Dedifferentiated amniotic fluid mesenchymal stem cell (primary cell): ENCODE data around the gene DUS1L.

Experiments used
- DNase-seq: peaks from one replicate; pipeline ENCODE4 v3.0.0-alpha.2; 2016; ENCODE audit errors: extremely low spot score

The DUS1L gene

DNA sequence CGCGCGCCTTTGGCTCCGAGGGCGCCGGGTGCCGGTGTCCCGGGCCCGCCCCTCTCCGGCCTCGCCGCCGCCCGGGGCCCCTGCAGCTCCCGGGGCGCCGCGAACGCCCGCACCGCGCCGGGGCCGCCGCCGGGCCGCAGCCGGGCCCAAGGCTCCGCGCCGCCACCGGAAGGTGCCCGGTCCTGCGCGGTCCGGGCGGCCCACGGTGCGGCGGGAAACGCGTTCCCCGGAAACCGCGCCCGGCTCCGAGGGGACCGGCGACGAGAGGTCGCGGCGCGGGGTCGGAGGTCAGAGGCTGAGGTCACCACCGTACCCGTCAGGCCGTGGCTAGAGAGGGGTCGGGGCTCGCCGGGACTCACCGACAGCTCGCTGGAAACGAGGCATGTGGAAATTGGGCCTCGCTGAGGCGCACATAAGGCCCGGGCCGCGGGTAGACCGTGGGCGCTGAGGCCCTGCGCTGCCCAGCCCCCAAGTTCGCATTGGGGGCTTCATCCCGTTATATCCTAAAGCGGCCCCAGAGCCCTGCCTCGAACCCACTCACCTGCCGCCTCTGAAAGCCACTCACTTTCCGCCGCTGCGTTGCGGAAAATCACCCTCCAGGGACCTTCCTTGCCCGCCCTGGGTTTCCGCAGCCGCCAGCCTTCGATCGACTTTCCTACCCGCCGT, at the start of gene DUS1L:
TSS of gene DUS1L (minus strand) at position 167 of the 666 bp plus-strand sequence. CDS start 745 bp downstream, outside the sequence.
- DNase-seq, result no peak

DNA sequence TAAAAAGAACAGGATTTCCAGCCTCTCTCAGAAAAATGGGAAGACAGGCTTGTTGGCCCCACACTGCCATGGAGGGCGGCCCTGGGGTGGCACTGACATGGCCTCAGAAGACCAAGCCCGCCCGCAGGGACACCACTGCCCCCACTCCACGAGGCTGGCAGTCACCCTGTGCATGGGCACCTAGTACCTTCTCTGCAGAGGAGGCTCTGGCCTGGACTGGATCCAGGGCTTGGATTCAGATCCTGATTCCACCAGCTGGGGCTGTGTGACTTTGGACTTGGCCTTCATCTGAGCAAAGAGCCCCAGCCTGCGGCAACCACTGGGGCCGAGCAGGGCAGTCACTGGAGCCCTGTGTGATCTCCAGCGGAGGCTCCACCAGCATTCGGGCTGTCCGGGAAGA, 49.3 kb upstream of the DUS1L start:
- no peak for DNase-seq

DNA sequence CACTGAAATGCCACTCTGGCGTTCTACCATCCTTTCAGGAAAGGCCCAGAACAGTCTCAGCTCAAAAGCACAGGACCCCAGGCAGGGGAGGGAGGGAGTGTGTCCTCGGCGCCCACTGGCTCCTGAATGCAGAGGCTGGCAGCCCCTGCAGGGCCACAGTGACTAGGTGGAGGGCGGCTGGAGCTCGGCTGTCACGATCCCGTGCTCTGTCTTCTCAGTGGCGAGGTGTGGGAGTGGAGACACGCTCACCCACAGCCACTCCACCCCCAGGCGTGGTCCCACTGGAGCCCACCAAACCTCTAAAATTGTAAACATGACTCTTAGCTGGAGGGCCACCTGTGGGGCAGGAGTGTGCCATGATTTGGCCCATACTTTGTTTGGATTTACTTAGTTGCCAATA, 48.8 kb upstream of the DUS1L start:
- DNase-seq, result no peak

DNA sequence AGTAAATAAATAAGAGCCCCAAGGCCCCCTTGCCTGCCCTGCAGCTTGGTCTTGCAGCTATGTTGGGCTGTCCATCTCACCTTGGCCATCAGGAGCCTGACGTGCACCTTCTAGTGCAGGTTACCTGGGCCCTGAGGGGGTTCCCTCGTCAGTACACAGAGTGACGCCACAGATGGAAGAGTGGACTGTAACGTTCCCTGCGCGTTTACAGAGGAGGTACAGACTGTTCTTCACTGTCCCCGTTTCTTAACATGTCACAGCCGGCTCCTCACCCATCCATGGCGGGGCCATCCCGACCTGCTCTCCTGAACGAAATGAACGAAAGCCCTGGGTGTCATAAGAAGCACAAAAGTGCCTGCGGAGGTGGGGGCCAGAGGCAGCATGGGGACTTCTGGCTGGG, 48.3 kb upstream of the DUS1L start:
- DNase-seq, result no peak

DNA sequence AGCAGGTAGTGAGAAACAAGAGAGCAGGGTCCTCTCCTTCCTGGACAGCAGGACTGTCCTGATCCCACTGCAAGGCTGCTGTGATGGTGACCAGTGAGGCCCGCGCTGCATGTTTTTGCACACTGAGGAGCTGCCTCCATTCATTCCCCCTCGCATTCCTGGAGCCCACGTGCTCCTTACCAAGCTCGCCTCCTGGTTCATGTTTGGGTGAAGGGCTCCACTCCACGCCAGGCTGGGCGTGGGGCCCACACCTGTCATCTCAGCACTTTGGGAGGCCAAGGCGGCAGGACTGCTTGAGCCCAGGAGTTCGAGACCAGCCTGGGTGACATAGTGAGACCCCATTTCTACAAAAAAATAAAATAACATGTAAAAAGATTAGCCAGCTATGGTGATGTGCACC, 47.8 kb upstream of the DUS1L start:
- DNase-seq, result no peak

DNA sequence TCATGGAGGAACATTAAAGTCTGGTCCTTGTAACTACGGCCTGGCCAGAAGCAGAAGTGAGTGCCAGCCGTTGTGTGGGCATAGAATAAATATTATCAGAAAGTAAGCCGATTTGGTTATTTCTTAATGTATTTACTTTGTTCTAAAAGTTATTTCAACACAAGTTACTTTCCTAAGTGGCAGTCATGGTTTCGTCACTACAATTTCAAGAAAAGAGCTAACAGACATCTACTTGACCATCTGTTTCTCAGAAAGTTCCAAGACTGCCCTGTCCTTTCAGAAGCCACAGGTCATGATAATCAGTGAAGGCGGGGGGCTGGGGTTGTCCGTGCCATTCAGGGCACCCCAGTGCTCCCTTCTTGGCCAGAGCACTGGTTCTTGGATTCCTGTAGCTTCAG, 47.3 kb upstream of the DUS1L start:
- DNase-seq, result no peak

DNA sequence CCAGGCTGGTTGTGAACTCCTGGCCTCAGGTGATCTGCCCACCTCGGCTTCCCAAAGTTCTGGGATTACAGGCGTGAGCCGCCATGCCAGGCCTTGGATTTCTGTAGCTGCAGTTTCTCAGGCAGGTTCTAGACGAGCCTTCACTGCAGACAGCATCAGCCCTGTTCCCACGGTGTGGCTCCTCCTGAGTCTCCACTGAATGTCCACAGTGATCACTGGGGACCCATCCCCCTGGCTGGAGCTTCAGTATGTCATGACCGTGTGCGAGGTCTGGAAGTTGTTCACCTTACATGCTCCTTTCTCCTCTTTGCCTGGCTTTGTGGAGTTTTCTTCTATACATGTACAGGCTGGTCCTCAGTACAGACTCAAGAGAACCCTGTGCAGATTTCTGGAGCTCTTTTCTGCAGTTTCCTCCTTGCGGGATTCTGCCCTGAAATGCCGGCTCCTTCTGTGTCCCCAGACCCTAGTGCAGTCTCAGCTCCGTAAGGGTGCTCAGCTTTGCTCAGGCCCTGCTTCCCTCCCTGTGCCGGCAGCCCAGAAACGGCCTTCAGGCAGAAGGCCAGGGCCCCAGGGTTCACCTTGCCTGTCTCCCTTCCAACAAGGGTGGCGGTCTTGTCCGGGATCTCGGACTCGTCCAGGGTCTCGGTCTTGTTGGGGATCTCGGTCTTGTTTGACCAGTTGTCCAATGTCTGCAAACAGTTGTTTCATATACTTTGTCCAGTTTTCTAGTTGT, 46.7 kb upstream of the DUS1L start:
- no peak for DNase-seq

DNA sequence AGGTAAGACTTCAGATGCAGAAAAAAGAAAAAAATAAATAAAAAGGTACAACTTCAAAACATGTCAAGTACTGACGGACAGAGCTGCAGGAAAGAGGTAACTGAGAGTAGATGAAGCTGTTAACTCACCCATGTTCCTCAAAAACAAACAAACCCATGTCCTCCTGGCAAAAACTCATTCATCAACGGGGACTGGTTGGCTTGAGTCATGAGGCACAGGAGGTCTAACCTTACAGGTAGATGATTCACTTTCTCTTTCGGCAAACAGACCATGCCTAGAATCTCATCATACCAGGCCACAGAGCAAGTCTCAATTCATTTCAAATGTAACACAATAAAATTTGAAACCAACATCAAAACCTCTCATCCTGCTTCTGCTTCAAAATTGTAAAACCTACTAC, 44.7 kb upstream of the DUS1L start:
- no peak for DNase-seq

DNA sequence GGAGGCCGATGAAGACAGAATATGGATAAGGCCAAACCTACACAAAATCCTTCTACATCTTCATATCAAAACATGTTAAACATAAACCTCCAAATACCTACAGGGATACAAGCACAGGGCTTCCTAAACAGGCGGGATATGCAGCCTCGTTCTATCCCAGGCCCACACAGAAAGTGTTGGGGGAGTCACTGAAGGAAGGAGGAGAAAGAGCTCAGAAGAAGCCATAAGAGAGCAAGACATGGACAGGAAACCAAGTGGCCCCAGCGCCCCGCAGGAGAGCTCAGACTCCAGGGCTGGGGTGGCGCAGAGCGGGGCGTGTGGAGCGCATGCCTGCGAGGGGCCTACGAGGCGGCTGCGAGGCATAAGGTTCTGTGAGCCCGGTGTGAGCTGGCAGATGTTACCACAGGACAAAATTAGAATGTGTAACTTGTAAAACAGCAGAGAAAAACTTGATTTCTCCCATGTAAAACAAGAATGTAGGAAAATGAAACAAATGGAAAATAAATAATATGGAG, 43.4 kb upstream of the DUS1L start:
- no peak for DNase-seq

DNA sequence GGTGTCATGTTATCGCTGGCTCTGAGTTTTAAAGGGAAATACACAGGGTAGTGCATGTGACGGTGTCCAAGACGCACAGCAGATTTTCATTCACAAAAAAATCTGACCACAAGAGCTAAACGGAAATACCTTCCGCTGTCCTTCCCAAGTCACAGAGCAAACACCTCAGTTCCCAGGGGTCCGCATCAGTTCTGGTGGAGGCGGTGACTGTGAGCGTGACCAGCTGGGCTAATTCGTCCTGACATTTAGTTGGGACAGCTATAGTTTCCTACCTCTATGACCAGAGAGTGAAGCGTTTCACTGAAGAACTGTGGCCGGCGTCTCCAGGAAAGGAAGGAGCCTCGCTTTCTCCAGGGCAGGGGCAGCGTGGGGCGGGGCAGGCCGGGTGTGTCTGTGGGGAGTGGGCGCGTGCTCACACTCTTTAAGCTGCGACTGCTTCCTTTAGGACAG, 42.9 kb upstream of the DUS1L start:
- no peak for DNase-seq

DNA sequence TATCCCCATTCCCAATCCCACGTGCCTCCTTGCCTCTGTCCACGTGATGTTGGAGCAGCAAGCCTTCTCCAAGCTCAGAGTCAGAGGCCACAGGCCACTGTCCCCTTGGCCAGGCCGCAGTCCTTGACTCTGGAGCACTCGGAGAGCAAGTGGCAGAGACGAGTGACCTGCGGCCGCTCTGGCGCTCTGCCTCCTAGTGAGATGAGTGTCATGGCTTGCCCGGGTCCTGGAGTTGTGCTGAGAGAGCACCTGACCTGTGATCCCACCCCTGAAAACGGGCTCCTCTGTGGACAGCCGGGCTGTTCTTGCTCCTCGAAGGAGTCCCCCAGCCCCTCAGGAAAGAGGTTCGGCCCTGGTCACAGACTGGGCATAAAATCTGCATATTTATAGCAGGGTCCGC, 42.4 kb upstream of the DUS1L start:
- no peak for DNase-seq

DNA sequence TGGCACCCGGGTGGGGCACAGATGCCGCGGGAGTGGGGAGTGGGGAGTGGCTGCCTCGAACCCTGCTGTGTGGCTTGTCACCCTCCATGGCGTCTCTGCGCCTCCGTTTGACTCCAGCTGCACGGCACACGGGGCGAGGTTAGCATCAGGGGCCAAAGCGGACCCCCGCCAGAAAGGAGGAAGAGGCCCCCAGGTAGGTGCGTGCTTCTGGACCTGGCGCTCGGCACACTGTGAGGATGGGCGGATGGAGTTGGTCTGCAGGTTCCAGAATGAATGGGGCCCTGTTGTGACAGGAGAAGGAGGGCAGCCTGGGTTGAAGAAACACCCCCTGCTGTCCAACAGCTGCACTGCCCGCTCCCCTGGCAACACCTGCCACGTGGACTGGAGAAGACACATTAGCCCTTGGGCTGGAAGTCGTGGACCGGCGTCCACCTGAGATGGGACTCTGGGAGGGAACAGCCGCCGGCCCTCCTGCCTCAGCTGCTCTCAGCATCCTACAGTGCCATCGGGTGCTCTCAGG, 41.8 kb upstream of the DUS1L start:
- DNase-seq, result no peak

DNA sequence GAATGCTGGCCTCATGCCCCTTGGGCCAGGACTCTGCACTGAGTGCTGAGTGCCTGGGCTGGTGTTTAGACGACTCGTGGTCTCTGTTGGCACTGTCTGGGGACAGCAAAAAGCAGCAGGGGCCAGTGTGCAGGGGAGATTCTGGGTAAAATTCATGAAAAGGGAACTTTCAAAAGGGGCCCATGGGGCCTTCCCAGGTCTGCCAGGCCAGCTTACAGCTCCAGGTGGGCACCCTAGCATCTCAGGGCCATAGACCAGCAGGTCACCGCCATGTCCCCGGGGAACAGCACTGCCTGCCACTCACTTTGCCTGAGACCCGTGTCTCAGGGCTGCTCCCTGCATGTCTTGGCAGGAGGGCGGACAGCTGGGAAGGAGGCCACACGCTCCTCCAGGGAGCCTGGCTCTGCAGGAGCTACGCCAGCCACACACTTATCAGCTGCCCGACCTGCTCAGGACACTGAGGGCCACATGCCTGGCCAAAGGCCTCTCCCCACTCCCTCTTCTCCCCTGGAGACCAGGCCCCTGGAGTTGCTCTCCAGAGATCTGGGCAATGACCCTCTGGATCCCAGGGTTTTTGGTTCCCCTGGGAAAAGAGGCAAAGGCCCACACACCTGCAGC, 41.2 kb upstream of the DUS1L start:
- DNase-seq, result no peak

DNA sequence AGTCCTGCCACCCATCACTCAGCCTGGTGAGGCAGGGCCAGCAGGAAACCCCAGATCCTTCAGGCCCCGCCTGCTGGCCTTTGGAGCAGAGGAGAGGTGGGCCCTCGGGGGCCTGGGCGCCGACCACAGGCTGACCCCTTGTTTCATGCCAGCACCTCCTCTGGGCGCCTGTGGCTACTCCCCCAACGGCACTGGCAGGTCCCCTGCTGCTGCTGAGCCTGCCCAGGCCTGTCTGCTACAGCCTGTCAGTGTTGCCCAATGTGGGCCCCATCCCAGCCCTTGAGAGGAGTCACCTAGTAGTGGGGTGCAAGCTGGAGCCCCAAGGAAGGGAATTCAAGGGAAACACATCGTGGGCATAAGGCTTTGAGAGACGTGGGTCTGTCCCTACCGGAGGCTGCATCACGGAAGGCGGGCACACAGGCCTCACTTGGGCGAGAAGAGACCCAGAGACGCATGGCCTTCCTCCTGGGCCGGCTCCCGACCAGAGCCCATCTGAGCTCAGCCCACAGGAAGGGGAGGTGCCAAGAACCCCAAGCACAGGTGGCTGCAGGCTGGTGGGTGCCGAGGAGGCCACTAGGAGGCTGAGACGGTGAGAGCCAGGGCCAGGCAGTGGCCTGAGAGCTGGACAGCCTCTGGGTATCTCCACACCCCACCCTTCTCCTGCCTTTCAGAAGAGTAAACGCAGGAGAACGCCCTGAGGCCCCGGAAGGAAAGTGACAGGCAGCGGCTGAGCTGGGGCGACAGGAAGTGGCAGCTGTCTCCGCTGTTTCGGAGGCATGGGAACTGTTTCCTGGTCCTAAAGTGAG, 40.5 kb upstream of the DUS1L start:
- DNase-seq, result no peak

DNA sequence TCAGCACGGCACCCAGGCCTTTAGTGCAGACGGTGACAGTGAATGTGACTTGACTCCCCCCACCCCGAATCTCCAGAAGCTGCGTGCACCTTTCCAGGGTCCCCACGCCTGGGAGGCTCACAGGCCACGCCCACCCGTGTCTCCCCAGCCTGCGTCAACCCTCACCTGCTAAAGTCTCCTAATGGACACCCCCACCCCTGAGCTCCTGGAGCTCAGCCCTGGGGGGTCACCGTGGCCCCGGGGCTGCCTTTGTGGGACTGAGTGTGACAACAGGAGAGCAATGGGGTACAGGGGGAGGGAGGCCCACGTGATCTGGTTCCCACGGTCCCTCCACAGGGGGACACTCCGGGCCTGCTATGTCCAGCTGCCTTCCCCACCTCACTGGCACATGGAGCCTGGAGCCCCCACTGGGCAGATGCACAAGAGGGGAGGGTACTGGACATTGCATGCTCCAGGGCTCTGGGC, 39.8 kb upstream of the DUS1L start:
- no peak for DNase-seq

DNA sequence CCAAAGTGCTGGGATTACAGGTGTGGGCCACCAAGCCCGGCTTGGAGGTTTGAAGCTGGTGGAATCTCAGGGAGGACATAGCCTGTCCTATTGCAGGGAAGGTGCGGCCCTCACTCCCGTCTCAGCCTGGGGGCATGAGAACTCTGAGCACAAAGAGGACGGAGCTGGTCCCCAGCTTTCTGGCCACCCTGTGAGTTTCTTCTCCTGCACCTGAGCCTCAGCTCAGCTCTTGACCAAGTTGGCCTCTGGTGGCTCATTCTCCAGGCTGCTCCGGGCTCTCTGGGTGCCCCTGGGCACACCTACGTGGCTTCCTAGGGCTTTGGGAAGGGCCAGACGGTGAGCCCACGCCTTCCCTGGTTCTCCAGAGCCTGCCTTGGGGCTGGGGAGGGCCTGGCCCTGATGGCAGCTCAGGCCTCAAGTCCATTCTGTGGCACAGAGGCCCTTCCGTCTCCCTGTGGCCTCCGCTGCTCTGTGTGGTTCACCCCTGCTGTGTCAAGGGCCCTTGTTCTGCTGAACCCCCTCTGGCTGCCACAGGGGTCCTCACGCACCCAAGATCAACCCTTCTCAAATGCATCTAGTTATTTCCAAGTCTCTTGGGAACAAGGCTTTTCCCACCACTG, 39.3 kb upstream of the DUS1L start:
- DNase-seq, result no peak

DNA sequence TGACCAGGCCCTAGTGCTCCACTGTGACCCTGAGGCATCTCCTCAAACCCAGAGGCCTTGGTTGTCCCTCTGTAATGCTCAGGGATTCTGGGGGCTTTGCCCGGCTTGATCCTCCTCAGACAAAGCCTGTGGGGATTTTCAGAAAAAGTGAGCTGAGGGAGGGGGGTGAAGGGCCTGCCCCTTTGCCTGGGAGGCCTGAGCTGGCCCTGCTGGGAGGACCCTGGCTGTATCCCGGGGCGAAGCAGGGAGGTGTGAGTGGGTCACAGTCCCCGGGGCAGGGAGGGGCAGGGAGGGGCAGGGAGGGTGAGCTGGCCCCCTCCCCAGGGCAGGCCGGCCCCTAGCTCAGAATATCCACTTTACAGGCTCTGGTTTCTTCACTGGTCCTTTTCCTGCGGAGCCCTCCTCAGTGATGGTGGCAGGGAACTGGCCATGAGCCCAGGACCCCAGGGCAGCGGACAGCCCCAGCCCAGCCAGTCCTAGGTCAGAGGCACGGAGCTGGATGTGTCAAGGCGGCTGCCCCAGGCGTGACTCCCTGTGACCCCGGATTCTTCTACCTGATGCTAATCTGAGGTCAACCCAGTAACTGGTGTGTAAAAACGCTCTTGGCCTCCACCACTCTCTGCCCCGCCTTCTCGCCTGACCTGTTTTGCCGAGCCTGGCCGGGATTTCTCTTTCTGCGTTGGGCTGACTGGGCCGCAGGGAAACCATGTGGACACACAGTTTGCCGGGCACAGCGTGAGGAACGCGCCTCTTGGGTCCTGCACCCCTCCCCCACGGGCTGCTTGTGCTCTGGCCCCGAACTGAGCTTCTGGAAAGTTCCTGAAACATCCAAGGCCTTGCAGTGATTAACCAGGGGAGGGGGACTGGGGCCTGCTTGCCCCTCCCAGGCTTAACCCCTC, 38.2 kb upstream of the DUS1L start:
- no peak for DNase-seq

DNA sequence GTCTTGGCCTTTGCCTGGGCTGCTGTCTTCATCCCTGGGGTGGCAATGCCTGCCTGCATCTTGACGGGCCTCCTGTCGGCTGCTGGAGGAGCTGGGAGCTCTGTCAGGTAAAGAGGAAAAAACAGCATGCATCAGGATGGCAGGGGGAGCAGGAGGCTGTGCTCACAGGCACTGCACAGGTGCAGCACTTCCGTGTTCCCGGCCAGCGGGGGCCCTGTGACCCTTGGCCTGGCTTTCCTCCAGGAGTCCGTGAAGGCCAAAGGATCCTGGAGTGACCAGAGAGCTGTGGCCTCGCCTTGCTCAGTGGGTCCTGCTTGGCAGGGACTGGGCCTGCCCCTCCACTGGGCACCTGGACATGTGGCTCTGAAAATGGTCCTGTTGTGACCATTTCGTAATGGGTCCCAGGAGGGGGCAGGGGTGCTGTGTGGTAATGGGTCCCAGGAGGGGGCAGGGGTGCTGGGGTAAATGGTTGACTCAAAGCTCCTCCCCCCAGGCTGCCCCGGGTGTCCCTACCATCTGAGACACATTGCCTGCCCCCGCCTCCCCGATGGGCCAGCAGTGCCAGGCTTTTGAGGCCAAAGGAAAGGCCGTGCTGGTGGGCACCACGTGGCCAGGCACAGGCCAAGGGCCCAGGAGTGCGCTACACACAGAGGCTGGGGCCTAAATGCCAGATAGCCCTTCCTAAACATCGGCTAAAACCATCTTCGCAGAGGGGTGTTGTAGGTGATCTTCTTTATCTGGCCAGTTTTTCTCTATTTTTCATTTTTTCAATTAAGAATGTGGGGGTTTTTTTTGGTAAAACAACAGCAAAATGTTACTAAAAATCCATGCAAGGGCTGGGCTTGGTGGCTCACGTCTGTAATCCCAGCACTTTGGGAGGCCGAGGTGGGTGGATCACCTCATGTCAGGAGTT, 36.4 kb upstream of the DUS1L start:
- DNase-seq, result no peak

DNA sequence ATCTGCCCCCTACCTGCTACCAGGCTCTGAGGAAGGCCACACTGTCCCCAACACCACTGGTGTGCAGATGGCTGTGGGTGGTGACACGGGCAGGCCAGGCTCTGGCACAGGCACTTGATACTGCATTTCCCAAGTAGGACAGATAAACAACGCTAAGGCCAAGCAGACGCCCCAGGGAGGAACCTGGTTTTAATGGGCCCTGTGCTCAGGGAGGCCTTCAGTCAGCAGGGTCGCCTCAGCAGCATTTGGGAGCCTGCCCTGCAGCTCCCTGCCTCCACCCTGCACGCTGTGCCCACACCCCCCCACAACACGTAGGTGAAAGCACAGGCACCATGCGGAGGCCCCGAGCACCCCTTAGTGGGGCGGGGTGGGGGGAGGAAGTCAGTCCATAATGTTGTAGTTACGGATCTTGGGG, 35.7 kb upstream of the DUS1L start:
- no peak for DNase-seq
